OCI-LY3 (cell line): ENCODE results near the gene DLX1.

Source experiments
- H2AFZ ChIP-seq: fragments of 200-600, 300-600 bp; shearing (Covaris generic); 2 replicates; pipeline ENCODE4 v1.6.0; 2014; ENCODE audit warnings: antibody characterized with exemption, low read depth, low read length
- H3K27ac ChIP-seq: fragments of 200-600, 300-600 bp; sonication (generic); 2 replicates; pipeline ENCODE4 v1.5.1; 2014; ENCODE audit warnings: mild to moderate bottlenecking, low read length, moderate library complexity, mixed read lengths
- H3K27me3 ChIP-seq: fragments of 200-600, 300-600 bp; sonication (generic); 2 replicates; pipeline ENCODE4 v1.6.1; 2014; ENCODE audit warnings: low read depth, low read length, mixed read lengths
- H3K36me3 ChIP-seq: fragments of 200-600, 300-600 bp; sonication (generic); replicated peaks from 2 replicates; pipeline ENCODE3; 2014; ENCODE audit warnings: low read depth, low read length, mixed read lengths
- H3K4me1 ChIP-seq: fragments of 300-600, 200-600 bp; sonication (generic); 2 replicates; pipeline ENCODE4 v1.6.1; 2014; ENCODE audit warnings: low read length, mixed read lengths
- H3K4me2 ChIP-seq: fragments of 200-600, 300-600 bp; sonication (generic); 2 replicates; pipeline ENCODE4 v1.6.1; 2014; ENCODE audit warnings: low read length, mixed read lengths
- H3K4me3 ChIP-seq: fragments of 300-600, 200-600 bp; sonication (generic); 2 replicates; pipeline ENCODE4 v1.5.1; 2014; ENCODE audit warnings: antibody characterized with exemption, mild to moderate bottlenecking, low read length, moderate library complexity
- H3K79me2 ChIP-seq: fragments of 300-600, 200-600 bp; shearing (Covaris generic); 2 replicates; pipeline ENCODE4 v1.6.1; 2014; ENCODE audit warnings: mild to moderate bottlenecking, low read length, mixed read lengths
- H3K9ac ChIP-seq: fragments of 300-600, 200-600 bp; shearing (Covaris generic); 2 replicates; pipeline ENCODE4 v1.6.0; 2014; ENCODE audit warnings: mild to moderate bottlenecking, low read length, moderate library complexity
- H3K9me3 ChIP-seq: fragments of 200-600, 300-600 bp; shearing (Covaris generic); 2 replicates; pipeline ENCODE4 v1.6.1; 2014; ENCODE audit warnings: low read length, mixed read lengths; ENCODE audit not compliant: insufficient read depth
- H4K20me1 ChIP-seq: fragments of 200-600, 300-600 bp; sonication (generic); 2 replicates; pipeline ENCODE4 v1.6.1; 2016; ENCODE audit warnings: low read length, mixed read lengths; ENCODE audit not compliant: insufficient read depth
- EZH2phosphoT487 ChIP-seq: fragments of 200-600 bp; shearing (Covaris generic); IDR thresholded peaks from 2 replicates; pipeline ENCODE4 v1.6.1; 2018; ENCODE audit warnings: antibody characterized with exemption, mixed run types, low read depth
- TF ChIP-seq, protein P1 (sequence below): fragments of 200-600, 300-600 bp; sonication (generic); IDR thresholded peaks from 2 replicates; pipeline ENCODE4 v1.5.1; 2014; ENCODE audit warnings: antibody characterized with exemption, low read length, low read depth

The DLX1 gene

DNA sequence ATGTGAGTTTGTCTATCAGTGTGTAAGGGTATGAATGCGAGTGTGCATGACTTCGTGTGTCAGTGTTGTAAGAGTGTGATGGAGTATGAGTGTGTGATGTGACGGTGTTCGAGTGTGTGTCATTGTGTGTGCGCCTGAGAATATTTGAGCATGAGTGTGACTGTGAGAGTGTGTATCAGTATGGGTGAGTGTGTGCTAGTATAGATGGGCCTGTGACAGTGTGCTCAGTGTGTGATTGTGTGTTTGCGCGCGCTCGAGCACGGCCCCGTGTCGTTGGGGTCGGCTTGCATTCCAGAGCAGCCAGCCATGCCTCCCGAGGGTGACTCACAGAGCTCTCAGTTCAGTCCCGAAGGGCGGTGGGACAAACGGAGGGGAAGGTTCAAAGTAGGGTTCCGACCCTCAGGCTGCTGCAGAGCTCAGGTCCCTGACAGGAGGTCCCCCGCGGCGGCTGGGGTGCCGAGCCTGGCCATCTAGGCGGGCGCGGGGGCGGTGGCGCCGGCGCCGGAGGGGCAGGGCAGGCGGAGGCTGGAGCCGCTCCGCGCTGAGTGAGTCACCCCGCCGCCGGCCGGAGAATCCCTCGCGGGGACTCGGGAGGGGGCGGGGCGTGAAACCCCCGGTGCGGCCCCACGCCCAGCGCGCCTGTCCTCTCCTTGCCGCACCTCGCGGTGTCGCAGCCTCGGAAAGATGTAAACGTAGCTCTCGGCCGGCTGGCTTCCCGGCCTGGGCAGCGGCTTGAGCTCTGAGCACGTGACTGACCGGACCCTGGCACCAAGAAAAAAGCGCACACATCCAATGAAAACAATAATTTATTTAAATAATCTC, 13.6 kb downstream of the DLX1 start:
- Histone ChIP-seq H3K4me2 (no peak overlapping the region), H3K79me2 (no peaks in the 10 kb centered on the region), H3K4me1 (peaks cover 9% of the 10 kb centered on the region), H3K36me3 (no peaks in the 10 kb centered on the region), H3K27ac (no peak overlapping the region), H3K27me3 (no peaks in the 10 kb centered on the region), H4K20me1 (no peaks in the 10 kb centered on the region), H3K4me3 (no peak overlapping the region), H3K9me3 (no peaks in the 10 kb centered on the region), H3K9ac (no peak overlapping the region), H2AFZ (no peak overlapping the region)
- TF ChIP-seq, protein P1, sequence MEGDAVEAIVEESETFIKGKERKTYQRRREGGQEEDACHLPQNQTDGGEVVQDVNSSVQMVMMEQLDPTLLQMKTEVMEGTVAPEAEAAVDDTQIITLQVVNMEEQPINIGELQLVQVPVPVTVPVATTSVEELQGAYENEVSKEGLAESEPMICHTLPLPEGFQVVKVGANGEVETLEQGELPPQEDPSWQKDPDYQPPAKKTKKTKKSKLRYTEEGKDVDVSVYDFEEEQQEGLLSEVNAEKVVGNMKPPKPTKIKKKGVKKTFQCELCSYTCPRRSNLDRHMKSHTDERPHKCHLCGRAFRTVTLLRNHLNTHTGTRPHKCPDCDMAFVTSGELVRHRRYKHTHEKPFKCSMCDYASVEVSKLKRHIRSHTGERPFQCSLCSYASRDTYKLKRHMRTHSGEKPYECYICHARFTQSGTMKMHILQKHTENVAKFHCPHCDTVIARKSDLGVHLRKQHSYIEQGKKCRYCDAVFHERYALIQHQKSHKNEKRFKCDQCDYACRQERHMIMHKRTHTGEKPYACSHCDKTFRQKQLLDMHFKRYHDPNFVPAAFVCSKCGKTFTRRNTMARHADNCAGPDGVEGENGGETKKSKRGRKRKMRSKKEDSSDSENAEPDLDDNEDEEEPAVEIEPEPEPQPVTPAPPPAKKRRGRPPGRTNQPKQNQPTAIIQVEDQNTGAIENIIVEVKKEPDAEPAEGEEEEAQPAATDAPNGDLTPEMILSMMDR, result no peak
- no peak for TF ChIP-seq EZH2phosphoT487

DNA sequence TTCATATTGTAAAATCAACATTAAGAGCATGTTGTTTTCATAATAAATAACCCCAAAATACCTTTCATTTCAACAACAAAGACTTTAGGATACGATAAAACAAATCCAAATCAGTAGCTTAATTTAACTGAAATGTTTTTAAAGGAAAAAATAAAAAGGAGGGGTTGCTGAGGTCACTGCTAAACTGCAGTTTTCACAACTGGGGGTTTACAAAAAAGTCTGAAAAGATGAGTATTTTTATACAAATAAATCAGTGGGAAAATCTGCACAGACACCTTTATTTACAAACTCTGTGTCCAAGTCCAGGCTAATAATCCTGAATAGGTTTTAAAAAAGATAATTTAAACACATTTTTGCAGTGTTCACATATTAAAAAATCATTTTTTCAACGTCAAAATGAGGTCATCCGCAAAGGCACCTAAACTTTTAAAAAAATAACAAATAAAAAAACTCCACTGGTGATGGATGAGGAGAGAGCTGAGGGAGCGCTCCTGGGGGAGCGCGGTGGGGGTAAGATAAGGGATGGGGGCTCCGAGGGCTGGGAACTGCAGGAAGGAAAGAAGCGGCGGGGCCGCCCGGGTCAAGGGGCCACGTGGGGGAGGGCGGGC, 14.3 kb downstream of the DLX1 start:
- Histone ChIP-seq H3K9ac (peak overlapping the region; percentile 35; the same call in 1 of the 2 replicates), H4K20me1 (no peaks in the 10 kb centered on the region), H3K27ac (no peak overlapping the region), H3K4me2 (peak overlapping the region; percentile 71), H3K79me2 (no peaks in the 10 kb centered on the region), H3K9me3 (no peaks in the 10 kb centered on the region), H3K27me3 (no peaks in the 10 kb centered on the region), H3K4me1 (peaks cover 12% of the 10 kb centered on the region), H2AFZ (no peak overlapping the region), H3K36me3 (no peaks in the 10 kb centered on the region), H3K4me3 (peak overlapping the region; percentile 75)
- TF ChIP-seq, protein P1, result no peak
- no peak for TF ChIP-seq EZH2phosphoT487

DNA sequence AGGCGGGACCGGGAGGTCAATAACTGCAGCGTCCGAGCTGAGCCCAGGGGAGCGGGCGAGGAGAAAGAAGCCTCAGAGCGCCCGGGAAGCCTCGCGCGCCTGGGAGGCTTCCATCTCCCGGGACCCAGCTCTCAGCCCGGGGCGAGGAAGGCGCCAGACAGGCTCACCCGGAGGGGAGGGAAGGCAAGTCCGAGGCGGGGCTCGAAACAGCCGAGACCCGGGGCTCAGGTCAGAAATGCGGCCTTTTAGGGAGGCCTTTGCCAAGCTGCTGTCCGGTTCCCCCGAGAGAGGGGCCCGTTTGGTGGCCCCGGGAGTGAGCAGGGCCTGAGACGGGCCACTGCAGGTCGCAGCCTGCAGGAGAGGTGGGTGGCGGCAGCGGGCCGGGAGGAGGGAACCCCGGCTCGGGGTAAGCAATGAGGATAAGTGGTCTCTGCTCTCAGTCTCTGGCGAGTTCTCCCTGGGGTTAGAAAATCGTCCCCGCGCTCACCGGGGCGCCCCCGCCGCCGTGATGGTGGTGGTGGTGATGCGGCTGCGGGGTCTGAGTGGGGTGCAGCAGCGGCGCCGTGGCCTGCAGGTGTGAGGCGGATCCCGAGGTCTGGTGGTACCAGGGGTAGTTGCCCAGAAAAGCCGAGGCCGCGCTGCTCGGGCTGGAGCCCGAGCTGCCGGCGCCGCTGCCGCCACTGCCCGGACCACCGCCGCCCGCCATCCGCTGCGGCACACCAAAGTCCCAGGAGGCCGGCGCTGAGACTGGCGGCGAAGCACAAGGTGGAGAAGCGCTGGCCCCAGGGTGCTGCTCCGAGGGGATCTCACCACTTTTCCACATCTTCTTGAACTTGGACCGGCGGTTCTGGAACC, 15.0 kb downstream of the DLX1 start:
- Histone ChIP-seq H4K20me1 (no peaks in the 10 kb centered on the region), H3K36me3 (no peaks in the 10 kb centered on the region), H3K4me2 (peak overlapping the region; percentile 71), H3K4me3 (peak overlapping the region; percentile 75), H3K4me1 (peaks cover 12% of the 10 kb centered on the region), H3K27me3 (no peaks in the 10 kb centered on the region), H3K9me3 (no peaks in the 10 kb centered on the region), H3K9ac (peak overlapping the region; percentile 35; the same call in 1 of the 2 replicates), H3K79me2 (no peaks in the 10 kb centered on the region), H2AFZ (peak overlapping the region; percentile 58; the same call in 1 of the 2 replicates), H3K27ac (no peak overlapping the region)
- TF ChIP-seq, protein P1, result no peak
- TF ChIP-seq EZH2phosphoT487, result no peak
